GM19438 (cell line): Measurements from ENCODE around the gene PDE6B.
"Not testable (repeated sequence)": the region's sequence is repeated elsewhere in the genome, so short reads cannot be mapped to it uniquely, and the experiment has no call there.

Source experiments
- ATAC-seq: cut with Tn5 transposase; IDR thresholded peaks from one replicate; pipeline ENCODE4 v1.9.1; 2021; ENCODE audit warnings: low read depth; ENCODE audit not compliant: unreplicated experiment

PDE6B gene

DNA sequence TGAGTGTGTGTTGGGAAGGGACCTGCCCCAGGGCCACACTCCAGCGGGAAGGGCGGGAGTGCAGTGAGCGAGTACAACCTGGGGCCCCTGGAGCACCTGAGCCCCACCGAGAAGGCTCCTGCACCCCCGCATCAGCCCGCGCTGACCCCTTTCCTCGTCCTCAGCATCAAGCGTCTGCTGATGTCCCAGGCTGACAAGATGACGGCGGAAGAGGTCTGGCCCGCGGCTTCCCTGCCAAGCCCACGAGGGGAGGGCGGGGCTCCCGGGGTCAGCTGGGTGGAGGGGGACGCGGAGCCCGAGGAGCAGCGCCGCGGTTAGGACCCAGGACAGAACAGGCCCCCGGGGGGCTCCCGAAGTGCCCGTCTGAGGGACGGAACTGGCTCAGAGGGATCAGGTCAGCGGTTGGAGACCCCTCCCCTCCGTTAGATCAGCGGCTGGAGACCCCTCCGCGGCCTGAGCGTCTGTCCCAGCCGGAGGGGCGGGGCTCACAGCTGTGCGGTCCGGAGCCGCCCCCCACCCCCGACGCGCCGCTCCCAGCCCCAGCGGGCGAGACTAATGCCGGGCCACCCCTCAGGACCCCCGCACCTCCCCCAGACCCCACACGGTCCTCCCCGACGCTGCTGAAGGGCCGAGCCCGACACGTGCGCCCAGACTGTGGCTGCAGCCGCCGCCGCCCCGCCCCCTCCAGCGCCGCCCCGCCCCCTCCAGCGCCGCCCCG, 55.7 kb downstream of the PDE6B start:
- ATAC-seq, result no peak

- no peak for ATAC-seq
These were observed 56.5 kb downstream of the PDE6B start for GRCh38 chr4:681736-682451.

DNA sequence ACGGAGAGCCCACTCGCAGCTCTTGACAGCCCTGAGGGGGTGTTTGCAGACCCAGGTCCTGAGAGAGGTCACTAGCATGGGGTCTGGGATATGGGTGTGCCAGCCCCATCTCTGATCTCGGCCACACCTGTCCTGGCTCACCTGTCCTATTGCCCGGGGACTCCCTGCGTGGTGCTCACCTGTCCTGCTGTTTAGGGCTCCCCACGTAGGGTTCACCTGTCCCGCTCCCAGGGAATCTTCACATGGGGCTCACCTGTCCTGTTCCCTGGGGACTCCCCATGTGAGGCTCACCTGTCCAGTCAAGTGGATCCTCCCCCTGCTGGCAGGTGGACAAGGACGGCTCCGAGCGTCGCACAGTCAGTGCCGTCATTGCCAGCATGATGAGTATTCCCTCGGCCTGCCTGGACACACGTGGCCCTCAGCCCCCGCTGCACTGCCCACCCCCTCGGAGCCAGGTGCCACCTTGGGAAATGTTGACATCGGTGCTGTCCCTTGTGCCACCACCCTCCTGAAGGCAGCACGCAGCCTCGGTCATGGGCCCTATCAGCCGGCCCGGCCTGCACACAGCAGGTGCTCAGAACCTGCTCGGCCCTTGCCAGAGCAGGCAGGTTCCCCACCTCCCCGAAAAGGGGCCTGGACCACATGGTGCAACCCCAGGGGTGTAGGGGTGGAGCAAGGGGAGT, 57.3 kb downstream of the PDE6B start:
- ATAC-seq, result no peak

DNA sequence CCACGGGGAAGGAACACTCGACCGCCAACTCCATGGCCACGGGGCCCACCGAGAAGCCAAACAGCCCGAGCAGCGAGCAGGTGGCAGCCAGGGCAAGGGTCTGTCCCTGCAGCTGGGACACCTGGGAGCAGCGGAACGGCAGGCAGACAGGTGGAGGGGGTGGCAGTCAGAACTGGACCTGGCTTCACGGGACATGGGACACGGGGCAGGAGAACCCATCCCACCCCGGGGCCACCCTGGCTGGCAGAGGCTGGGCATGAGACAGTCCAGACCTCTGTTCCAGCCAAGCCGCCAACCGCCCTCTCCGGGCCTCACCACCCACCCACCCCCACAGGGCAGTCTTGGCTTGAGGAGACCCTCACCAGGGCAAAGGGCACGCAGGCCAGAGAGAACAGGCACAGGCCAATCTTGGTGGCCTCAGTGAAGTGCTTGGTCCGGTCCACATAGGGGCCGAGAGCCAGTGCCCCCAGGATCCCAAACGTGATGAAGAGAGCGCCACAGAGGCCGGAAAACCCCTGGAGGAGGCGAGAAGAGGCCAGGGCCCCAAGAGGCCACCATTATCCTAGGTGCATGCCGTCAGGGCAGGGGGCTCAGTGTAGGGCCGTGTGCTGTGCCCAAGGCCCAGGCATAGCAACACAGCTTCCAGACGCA, 58.0 kb downstream of the PDE6B start:
- no peak for ATAC-seq

DNA sequence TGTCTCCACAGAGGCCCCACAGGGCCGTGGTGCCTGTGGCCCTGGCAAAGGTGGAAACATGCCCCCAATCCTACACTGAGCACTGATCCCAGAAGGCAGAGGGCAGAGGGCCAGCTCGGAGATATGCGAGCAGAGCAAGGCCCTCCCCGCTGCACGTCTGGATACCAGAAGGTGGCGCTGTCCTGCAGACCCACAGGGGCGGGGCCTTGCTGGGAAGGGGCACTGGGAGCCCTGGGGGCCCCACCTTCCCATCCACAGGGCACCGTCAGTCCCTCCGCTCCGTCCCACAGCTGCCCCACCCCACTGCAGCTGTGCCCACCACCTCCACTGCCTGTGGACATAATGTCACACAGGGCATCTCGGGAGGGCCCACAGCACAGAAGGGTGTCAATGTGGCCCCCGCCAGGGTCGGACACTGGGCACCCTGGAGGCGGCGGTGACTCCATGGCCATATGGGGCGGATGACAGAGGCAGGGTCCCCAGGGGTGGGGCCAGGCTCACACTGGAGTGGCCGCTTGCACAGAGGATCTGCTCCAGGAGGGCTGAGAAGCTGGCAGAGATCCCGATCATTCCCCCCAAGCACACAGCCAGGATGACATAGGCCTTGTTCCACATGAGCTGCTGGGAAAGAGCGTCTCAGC, 58.7 kb downstream of the PDE6B start:
- ATAC-seq, result no peak

GRCh38 chr4:684623-685327, 59.4 kb downstream of the PDE6B start:
- ATAC-seq, result no peak

DNA sequence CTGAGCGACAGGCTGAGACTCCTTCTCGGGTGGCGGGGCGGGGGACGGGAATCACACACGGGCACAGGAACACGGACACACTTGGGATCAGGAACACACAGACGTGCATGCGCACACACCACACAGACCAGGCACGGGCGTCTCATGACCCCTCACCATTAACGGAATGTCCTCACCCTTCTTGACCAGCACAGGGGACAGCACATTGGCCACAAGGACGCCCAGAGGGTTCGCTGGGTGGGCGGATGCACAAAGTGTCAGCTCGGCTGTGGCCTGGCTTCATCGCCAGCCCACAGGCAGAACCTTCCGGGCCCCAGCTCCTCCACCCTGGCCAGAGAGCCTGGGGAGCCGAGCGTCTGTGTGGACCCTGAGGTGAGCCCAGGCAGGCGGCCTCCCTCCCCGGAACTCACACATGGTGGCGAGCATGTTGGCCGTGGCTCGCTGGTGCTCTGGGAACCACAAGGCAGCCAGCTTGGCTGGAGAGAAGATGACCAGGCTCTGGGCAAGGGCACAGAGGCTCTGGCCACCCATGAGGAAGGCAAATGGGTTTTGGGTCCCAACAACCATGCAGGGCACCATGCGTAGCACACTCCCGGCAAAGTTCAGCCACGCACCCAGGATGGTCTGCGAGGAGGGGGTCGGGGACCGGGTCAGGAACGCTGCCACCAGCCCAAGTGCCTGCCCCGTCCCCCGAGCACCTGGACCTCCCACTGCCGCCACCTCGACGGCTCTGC, 60.5 kb downstream of the PDE6B start:
- ATAC-seq, result no peak

GRCh38 chr4:686413-687040, 61.2 kb downstream of the PDE6B start:
- ATAC-seq, result no peak

GRCh38 chr4:687048-687970, 61.9 kb downstream of the PDE6B start:
- no peak for ATAC-seq

DNA sequence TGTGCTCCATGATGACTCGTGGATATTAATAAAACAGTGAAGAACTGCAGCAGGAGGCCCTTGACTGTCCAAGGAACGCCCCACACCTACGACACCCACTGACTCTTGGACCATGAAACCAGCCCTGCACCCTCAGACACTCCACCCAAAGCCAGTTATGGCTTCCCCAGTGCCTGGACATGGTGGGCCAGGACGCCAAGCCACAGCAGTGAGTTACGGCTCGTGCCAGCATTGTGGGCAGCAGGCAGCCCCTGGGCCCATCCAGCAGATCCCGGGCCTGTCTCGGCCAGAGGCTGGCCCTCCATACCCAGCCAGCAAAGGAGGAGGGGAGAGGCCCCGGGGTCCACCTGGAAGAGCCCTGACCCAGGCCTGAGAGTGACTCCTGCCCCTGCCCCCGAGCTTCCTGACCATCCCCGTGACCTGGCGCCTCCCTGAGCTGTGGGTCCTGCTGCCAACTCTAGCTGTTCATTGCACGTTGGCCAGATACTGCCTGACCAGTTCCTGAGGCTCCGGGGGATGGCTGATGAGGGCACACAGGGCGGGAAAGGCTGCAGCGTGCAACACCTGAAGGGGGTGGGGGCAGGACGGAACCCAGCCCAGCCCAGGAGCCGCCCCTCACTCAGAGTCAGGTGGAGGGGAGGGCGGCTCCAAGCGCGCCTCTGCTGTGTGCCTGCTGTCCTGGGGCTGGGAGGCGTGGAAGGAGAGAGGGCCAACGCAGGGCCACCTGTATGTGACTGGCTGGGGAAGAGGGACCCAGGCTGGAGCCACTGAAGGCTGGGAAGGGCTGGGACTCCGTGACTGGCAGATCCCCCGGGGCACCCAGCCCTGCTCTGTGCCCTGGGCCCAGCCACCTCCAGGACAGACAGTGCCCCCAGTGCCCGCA, 62.8 kb downstream of the PDE6B start:
- ATAC-seq, result no peak

- no peak for ATAC-seq
These were observed 63.7 kb downstream of the PDE6B start, which contains the start of gene SLC49A3 for GRCh38 chr4:688854-689681. Gene SLC49A3 (minus strand): TSS chr4:689151. CDS start chr4:689127, 24 bp downstream.

DNA sequence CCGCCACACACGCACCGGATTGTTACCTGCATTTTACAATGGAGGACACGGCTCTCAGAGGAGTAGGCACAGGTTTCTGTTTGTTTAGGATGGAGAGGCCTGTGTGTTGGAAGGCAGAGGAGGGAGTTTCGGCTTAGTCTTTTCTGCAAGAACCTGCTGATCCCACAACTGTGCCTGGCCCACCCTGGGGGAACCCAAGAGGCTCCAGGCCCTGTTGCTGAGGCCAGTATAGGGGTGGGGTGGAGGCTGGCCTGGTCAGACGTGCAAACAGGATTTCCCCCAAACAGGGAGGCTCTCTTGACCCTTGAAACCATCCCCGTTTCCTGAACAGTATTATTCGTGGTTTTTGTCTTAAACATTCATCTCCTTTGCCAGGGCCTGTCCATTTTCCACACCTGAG, 64.3 kb downstream of the PDE6B start:
- no peak for ATAC-seq

DNA sequence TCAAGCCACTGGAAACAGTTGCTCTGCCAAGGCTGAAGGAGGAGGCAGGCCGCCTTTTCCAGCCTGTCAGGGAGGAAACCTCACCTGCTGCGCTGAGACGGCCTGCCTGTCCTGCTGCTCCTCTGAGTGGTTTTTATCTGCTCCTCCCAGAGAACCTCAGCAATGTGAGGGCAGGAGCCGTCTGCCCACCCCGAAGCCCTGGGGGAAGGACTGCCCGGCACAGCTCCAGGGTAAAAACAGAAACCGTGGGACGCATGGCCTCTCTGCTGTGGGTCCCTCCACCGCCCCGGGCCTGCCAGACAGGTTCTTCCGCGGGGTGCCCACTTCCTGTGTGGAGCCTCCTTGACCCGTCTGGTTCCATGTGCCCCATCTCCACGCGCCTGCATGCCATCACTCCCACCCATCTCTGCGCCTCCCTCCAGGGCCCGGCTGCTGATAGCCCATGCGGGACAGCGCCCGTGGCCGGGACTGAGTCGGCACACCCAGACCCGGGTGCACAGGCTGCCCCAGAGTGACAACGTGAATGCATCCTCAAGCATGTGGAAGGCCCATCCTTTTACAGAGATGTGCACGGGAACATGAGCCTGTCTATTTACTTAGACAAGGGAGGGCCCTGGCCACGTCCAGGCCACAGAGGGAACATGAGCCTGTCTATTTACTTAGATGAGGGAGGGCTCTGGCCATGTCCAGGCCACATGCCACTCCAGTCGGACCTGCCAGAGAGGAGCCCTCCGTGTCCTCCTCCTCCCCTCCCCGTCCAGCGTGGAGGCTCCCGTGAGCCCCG, 67.6 kb downstream of the PDE6B start:
- no peak for ATAC-seq

DNA sequence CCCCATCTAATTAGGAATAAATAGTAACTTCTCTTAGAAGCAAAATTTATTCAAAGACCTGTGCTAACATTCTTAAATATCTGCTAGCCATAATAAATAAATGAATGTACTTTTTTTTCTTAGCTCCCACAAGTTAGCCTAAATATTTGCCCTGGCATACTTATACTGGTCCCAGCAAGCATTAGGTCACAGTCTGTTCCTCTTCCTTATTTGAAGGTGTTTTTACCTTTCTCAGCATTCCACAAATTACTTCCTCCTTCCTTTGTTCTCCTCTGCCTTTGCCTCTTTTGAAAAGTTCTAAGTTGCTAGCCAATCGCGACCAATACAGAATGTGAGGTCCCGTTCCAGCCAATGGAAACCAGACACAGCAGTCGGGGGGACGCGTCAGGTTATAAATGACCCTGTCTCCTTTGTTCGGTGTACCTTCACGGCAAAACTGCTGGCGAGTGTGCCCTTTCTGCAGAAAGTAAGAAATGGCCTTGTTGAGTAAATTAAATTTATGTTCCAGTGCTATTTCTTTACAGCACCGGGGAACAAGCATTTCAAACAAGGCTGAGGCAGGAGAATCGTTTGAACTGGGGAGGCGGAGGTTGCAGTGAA, 69.1 kb downstream of the PDE6B start:
- ATAC-seq, result not testable (repeated sequence)
